Cardiac fibroblast (primary cell): ENCODE results near the gene HOXB2.

Experiments
- DNase-seq, 2 donors: peaks; one replicate each; pipeline versions ENCODE4 v3.0.0 to v3.0.0-alpha.2; 2010; ENCODE audit warnings: low read depth in 2 of 2
- H3K4me3 ChIP-seq, 2 donors: replicated peaks in 1 of 2; 1 replicate in 1 of 2; 2 replicates in 1 of 2; pipeline ENCODE4 v1.5.1; 2011; ENCODE audit warnings: low read depth in 2 of 2, low read length in 2 of 2, mild to moderate bottlenecking in 2 of 2, moderate library complexity in 1 of 2
- CTCF ChIP-seq: IDR thresholded peaks from one replicate; pipeline ENCODE4 v1.5.1; 2011; ENCODE audit warnings: low read depth, mild to moderate bottlenecking, low read length, inconsistent platforms

HOXB2 gene

GRCh38 chr17:48543107-48543853 lies 1.6 kb downstream of the HOXB2 start:
- TF ChIP-seq CTCF, result no peak
- peak overlapping the region; percentile 64 to 74 for H3K4me3 ChIP-seq
- peak; percentile 63 to 77 for DNase-seq

GRCh38 chr17:48542698-48543106 lies 2.2 kb downstream of the HOXB2 start:
- DNase-seq, result no peak
- peak overlapping the region; percentile 64 to 74 for H3K4me3 ChIP-seq
- no peak for TF ChIP-seq CTCF

- TF ChIP-seq CTCF, result no peak
- peak overlapping the region; percentile 64 to 74 for H3K4me3 ChIP-seq
- peak; percentile 60 to 66 for DNase-seq
Observed at GRCh38 chr17:48542114-48542656, 2.7 kb downstream of the HOXB2 start.

GRCh38 chr17:48541577-48542113 lies 3.3 kb downstream of the HOXB2 start:
- TF ChIP-seq CTCF, result no peak
- DNase-seq, result peak; percentile 75 to 86
- peak overlapping the region; percentile 64 to 74 for H3K4me3 ChIP-seq

GRCh38 chr17:48541036-48541576 lies 3.8 kb downstream of the HOXB2 start:
- peak overlapping the region; percentile 38 to 74 for H3K4me3 ChIP-seq
- TF ChIP-seq CTCF, result no peak
- DNase-seq, result peak in 1 of 2 donors; percentile 48

GRCh38 chr17:48540213-48540612 lies 4.7 kb downstream of the HOXB2 start:
- DNase-seq, result no peak
- no peak for TF ChIP-seq CTCF
- H3K4me3 ChIP-seq, result no peak overlapping the region
